Measurements from ENCODE around the gene PICALM.
A peak's percentile ranks its signal among the peaks of the same experiment; 100 is the strongest.

DNA sequence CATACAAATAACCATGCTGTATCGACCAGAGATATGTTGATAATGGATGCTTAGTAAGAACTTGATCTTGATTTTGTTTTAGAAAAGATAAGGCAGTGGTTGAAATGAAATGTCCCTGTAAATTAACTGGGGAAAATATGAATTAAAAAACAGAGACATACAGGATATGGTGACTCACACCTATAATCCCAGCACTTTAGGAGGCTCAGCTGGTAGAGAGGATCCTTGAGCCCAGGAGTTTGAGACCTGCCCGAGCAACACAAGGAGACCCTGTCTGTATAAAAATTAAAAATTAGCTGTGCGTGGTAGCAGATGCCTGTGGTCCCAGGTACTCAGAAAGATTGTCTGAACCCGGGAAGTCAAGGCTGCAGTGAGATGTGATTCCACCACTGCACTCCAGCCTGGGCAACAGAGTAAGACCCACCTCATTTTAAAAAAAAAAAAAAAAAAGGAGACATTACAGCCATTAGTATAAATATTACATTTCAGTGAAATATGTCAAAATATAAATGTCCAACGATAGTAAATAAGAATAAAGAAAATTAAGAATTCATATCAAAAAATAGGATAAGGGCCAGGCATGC is 4.6 kb downstream of the PICALM start:
- TF ChIP-seq, protein P1, sequence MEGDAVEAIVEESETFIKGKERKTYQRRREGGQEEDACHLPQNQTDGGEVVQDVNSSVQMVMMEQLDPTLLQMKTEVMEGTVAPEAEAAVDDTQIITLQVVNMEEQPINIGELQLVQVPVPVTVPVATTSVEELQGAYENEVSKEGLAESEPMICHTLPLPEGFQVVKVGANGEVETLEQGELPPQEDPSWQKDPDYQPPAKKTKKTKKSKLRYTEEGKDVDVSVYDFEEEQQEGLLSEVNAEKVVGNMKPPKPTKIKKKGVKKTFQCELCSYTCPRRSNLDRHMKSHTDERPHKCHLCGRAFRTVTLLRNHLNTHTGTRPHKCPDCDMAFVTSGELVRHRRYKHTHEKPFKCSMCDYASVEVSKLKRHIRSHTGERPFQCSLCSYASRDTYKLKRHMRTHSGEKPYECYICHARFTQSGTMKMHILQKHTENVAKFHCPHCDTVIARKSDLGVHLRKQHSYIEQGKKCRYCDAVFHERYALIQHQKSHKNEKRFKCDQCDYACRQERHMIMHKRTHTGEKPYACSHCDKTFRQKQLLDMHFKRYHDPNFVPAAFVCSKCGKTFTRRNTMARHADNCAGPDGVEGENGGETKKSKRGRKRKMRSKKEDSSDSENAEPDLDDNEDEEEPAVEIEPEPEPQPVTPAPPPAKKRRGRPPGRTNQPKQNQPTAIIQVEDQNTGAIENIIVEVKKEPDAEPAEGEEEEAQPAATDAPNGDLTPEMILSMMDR (IDR thresholded peaks at IDR 0.05 in 2 of 3, conservative IDR thresholded peaks at IDR 0.05 in 1 of 3; ENCODE audit: insufficient read depth in 2 of 3, low read depth in 1 of 3, low read length in 3 of 3), result no peak
- TF ChIP-seq EP300 (IDR thresholded peaks at IDR 0.05; ENCODE audit: low read length) (no peak), HDAC2 (IDR thresholded peaks at IDR 0.05) (peak; percentile 13; the same call in 1 of the 2 replicates), RBBP5 (IDR thresholded peaks at IDR 0.05; ENCODE audit: borderline replicate concordance, insufficient read depth, low read length, poor library complexity, severe bottlenecking) (no peak), SNRNP70 (optimal IDR thresholded peaks at IDR 0.05; ENCODE audit: low read depth, low read length) (no peak), ZNF431 (CRISPR knock-in tag; IDR thresholded peaks at IDR 0.05) (no peak)
- TF ChIP-seq, protein P2, sequence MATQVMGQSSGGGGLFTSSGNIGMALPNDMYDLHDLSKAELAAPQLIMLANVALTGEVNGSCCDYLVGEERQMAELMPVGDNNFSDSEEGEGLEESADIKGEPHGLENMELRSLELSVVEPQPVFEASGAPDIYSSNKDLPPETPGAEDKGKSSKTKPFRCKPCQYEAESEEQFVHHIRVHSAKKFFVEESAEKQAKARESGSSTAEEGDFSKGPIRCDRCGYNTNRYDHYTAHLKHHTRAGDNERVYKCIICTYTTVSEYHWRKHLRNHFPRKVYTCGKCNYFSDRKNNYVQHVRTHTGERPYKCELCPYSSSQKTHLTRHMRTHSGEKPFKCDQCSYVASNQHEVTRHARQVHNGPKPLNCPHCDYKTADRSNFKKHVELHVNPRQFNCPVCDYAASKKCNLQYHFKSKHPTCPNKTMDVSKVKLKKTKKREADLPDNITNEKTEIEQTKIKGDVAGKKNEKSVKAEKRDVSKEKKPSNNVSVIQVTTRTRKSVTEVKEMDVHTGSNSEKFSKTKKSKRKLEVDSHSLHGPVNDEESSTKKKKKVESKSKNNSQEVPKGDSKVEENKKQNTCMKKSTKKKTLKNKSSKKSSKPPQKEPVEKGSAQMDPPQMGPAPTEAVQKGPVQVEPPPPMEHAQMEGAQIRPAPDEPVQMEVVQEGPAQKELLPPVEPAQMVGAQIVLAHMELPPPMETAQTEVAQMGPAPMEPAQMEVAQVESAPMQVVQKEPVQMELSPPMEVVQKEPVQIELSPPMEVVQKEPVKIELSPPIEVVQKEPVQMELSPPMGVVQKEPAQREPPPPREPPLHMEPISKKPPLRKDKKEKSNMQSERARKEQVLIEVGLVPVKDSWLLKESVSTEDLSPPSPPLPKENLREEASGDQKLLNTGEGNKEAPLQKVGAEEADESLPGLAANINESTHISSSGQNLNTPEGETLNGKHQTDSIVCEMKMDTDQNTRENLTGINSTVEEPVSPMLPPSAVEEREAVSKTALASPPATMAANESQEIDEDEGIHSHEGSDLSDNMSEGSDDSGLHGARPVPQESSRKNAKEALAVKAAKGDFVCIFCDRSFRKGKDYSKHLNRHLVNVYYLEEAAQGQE (IDR thresholded peaks at IDR 0.05; ENCODE audit: borderline replicate concordance), result no peak
- TF ChIP-seq, protein P2 (CRISPR knock-in tag; IDR thresholded peaks at IDR 0.05; ENCODE audit: low read depth), result no peak
- TF ChIP-seq, protein P3, sequence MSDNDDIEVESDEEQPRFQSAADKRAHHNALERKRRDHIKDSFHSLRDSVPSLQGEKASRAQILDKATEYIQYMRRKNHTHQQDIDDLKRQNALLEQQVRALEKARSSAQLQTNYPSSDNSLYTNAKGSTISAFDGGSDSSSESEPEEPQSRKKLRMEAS (CRISPR knock-in tag; IDR thresholded peaks at IDR 0.05), result no peak
- TF ChIP-seq, protein P4, sequence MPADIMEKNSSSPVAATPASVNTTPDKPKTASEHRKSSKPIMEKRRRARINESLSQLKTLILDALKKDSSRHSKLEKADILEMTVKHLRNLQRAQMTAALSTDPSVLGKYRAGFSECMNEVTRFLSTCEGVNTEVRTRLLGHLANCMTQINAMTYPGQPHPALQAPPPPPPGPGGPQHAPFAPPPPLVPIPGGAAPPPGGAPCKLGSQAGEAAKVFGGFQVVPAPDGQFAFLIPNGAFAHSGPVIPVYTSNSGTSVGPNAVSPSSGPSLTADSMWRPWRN (IDR thresholded peaks at IDR 0.05; ENCODE audit: low read depth), result no peak
- TF ChIP-seq, protein P5, sequence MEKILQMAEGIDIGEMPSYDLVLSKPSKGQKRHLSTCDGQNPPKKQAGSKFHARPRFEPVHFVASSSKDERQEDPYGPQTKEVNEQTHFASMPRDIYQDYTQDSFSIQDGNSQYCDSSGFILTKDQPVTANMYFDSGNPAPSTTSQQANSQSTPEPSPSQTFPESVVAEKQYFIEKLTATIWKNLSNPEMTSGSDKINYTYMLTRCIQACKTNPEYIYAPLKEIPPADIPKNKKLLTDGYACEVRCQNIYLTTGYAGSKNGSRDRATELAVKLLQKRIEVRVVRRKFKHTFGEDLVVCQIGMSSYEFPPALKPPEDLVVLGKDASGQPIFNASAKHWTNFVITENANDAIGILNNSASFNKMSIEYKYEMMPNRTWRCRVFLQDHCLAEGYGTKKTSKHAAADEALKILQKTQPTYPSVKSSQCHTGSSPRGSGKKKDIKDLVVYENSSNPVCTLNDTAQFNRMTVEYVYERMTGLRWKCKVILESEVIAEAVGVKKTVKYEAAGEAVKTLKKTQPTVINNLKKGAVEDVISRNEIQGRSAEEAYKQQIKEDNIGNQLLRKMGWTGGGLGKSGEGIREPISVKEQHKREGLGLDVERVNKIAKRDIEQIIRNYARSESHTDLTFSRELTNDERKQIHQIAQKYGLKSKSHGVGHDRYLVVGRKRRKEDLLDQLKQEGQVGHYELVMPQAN (IDR thresholded peaks at IDR 0.05; ENCODE audit: borderline replicate concordance), result no peak

All from K562 (cell line).